GM18507 (cell line): ENCODE measurements around the gene ZPLD1.

ENCODE experiments used
- DNase-seq: peaks from one replicate; pipeline ENCODE4 v3.0.0; 2011; ENCODE audit warnings: low read depth; ENCODE audit not compliant: insufficient read length; ENCODE audit errors: extremely low spot score
- FAIRE-seq: peaks from 2 replicates; lab custom pipeline; 2011; peaks lifted over from hg19 to GRCh38; lab: Jason Lieb, UNC

Gene ZPLD1

DNA sequence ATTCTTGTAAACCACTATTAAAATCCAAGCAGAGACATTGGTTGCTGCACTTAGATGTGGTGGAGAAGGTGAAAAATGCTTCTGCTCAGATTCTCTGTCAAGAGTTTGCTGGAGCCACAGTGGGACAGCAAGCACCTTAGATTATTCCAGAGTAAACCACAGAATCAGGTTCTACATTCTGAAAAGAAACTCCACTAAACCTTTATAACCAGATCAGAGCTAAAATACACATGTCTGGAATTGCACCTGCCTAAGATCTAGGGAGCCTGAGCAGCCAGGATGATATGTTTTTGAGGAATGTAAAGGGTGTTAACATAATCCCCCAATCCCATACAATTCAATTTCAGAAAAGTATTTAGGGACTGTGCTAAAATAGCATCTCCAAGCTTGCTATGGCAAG, at the start of gene ZPLD1:
Gene ZPLD1 (plus strand): TSS at position 301 of the 400 bp plus-strand sequence. CDS start 3,473 bp downstream, outside the sequence.
- FAIRE-seq (no peak), DNase-seq (no peak)

DNA sequence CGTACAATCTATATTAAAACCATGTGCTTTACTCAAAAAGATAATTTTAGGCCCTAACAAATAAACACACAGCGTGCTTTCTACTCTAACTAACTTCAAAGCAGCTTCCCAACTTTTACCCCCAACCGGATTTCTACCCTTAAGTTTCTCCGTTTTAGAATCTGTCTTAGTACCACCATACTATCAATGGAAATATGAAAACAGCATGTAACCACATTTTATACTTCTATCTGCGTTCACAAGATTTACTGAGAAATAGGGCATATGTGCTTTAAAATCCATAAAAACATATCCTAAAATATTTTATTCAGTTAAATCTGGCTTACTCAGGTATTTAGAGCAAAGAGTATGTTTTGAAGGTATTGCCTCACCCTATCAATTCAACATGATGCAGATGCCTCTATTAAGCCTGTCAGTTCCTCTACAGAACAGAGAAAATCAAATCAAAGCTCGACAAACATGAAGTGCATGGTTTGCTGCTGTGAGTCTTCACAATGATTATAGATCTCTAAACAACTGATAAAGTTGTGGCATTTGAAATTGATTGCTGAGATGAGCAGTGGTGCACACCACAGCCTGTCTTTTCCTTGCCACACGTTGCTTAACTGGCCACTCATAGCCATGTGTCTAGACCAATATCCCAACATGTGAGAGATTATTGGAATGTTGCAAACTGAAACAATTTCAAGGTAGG, 44.5 kb upstream of the ZPLD1 start:
- DNase-seq (no peak), FAIRE-seq (no peak)

DNA sequence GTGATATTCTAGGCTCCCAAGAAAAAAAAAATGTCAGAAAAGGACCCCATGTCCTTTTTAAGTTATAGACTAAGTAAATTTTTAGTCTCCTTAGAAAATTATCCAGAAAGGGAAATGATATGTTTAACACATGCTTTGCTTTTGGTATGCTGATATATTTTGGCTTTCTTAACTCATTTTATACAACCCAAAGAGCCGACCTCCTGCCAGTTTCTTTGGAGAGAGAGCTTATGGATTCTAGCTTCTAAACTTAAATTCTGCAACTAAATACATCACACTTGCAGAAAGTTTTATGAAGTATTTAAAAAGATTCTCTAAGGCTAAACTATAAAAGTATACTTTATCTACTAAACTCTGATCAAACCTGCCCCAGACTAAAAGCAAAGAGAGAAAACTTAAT, 43.9 kb upstream of the ZPLD1 start:
- no peak for FAIRE-seq
- no peak for DNase-seq

DNA sequence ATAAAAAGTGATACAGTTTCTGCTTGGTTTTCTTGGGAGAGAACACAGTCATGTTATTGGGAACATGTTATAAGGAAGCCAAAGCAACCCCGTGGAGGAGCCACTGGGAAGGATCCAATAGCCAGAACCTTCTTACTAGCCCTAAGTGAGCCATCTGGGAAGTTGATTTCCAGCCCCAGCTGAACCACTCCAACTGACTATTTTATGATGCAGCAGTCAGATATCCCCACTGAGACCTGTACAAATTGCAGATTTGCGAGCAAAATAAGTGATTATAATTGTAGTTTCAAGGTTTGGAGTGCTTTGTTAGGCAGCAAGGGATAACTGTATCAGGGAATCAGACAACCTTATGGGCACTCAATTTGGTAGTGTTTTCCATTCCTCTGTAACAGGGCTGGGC, 43.3 kb upstream of the ZPLD1 start:
- no peak for FAIRE-seq
- DNase-seq = no peak

DNA sequence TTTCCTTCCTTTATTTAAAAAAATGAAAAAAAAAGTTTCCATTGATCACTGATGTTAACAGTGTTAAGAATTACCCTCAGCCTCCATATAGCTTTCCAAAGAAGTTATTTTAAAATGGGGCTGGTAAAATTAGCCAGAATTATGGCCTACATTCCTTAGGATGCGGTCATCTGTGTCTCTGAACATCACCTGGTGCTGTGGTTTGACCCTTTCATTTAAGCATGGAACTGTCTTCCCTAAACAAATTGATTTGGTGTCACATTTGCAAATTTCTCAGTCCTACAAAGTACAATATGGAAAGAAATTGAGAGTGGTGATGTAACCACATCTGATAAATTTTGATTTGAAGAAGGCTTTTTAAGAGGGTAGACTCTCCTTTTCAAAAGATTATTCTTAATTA, 40.3 kb upstream of the ZPLD1 start:
- no peak for FAIRE-seq
- no peak for DNase-seq

DNA sequence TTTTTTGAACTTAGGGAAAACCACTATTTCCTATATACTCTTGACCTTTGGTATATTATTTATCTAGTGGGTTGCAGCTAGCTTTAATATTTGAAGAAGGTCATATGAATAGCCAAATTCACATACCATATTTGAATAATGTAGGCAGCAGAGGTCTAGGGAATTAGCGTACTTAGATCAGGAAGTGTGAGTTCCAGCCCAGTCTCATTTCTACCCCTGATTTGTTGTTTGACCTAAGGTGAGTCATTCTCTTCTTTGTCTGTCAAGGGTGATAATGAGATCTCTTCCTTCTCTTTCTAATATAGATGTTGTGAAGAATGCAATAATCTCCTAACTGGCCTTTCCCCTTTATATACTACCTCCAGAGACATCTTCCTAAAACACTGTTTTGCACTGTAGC, 36.6 kb upstream of the ZPLD1 start:
- DNase-seq (no peak), FAIRE-seq (no peak)

DNA sequence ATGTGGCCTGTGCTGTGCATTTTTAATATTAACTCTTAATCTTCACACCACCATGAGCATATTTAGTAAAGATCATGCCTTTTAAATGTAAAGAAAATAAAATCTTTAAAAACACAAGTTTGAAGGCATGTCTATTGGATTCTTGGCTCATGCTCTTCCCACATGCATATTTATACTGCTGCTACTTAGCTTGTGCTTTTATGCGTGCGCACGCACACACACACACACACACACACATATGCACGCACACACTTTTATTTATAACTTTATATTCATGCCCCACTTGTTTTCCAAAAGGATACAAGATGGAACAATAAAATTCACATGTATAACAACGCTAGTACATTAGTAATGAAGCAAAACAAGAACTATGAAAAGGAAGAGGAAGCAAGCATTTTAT, 36.1 kb upstream of the ZPLD1 start:
- no peak for DNase-seq
- no peak for FAIRE-seq

DNA sequence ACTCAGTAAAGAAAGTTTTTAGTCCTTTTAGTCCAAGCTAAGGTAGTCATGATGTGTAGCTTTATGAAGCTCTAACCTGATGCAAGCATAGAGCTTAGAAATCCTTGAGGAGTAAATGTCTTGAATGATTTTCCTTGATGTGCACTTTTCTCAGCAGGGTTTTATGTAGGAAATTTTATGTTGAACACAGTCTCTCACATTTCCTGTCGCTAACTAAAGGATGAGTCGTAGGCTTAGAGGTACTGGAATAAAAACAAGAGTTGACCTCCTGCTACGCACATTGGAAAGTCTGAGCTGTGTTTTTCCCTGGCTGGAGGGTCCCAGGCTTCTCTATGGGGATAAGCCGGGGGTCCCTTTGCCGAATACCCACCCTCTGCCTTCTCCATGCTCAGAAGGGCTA, 34.7 kb upstream of the ZPLD1 start:
- DNase-seq (no peak), FAIRE-seq (no peak)

DNA sequence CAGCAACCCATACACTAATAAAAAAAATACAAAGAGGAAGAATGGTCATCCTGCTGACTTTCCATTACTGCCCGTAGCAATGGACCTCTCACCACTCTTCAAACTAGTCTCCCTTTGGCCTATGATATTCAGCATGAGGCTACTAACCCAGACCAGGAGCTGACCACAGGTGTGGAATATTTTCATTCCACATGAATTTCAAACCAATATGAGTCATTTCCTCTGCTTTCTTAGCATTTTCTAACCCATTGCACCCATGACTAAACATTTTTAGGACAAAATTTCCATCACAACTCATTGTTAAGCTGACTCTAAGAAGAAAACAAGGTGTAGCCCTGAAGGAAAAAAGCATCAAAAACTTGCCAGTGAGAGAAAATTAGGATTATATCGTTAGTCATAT, 34.0 kb upstream of the ZPLD1 start:
- DNase-seq = no peak
- FAIRE-seq = no peak

DNA sequence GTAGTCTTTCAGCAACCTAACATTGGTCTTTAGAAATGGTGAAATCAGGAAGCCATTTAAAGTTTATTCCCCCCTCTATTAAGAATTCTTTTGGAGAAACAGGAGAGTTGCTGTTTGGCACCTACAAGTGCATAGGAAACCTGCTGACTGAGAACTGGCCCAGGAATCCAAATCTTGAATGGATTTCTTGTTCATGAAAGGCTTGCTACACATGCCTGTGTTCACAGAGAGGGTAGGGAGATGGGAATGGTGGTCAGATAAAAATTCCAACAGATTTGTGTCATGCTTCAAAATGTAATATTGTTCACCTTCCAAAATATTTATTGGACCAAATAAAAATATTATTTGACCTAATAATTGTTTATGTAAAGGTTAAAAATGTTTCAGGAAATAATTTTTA, 24.2 kb upstream of the ZPLD1 start:
- DNase-seq = no peak
- FAIRE-seq = no peak

DNA sequence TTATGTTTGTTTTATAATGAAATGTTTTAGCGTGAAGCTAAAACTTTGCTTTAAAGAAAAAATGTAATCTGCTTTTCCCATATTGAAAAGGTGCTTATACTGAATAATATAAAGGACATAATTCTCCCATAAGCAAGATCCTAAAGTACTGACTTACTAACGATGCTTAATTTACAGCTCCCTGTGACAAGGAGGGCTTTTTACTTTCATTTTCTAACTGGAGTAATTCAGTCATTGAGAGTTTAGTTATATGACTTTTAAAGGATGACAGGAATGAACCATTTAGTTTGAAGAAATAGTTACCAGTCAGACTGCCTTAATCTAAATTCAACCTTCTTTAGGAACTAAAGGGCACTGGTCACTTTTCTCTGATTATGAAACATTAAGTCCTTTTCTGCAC, 19.3 kb upstream of the ZPLD1 start:
- DNase-seq (no peak), FAIRE-seq (no peak)

DNA sequence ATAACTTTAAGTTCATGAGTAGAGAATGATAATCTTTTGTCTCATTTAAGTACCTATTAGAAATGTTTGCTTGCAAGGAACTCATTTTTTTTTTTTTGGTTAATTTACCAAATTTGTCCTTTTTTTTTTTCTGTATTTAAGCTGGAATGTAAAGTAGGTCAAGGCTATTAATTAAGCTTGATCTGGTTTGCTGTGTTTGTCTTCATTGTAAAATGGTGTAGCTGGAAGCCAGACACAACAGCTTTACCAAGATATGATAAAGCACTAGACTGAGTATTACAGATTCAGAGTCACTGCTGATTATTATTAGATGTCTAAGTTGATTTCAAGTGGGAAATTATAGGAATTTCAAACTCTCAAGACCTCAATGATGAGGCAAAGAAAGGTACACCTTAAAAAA, 15.0 kb upstream of the ZPLD1 start:
- DNase-seq (no peak), FAIRE-seq (no peak)

DNA sequence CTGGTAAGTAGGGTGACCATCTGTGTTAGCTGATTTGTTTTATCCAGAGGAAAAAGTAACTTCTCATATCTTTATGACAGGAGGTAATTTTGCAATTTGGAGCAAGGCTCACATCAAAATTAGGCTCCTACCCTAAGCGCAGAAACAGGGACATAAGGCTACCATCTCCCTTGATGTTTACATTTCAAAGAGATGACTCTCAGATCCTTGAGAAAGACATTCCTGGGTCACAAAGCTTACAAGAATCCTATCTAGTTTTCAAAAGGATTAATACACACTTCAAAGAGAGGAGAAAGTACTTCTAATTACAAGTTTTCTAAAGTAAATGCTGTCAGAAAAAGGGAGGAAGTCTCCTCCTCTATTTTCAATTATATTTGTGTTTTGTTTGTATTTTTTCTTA, 7.0 kb downstream of the ZPLD1 start:
- DNase-seq (no peak), FAIRE-seq (no peak)

DNA sequence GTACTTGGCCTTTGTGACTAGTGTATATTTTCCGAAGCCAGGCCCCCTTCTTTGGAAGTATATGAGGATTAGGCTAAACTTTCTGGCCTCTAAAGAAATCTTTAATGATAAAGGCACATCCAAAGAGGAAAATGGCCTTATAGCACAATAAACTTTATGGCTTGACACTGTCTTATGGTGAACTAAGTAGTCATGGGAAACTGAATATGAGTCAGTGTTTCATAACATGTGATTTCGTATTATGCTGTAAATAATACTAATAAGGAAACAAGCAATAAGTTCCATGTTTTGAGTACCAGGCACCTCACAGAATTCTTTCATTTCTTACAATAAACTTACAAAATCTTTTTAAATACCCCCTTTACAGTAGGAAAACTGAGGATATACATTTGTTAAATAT, 8.2 kb downstream of the ZPLD1 start:
- FAIRE-seq = no peak
- DNase-seq = no peak

DNA sequence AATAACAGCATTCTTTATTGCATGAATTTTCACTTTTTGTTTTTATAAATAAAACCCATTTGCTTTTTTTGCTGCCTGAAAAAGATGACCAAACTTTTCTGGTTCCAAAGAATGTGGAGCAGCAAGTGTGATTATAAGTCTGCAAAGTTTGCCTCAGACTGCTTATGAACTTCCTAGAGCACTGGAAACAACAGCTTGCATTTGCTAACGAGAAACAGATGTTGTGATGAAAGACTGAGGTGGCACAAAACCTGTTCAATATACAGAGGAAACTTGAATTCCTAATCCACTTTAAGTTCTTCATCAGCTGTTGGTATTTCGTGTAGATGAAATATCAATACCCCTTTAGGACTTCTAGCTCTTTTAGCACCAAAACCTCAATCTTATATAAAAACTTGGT, 9.3 kb downstream of the ZPLD1 start:
- FAIRE-seq = no peak
- no peak for DNase-seq

DNA sequence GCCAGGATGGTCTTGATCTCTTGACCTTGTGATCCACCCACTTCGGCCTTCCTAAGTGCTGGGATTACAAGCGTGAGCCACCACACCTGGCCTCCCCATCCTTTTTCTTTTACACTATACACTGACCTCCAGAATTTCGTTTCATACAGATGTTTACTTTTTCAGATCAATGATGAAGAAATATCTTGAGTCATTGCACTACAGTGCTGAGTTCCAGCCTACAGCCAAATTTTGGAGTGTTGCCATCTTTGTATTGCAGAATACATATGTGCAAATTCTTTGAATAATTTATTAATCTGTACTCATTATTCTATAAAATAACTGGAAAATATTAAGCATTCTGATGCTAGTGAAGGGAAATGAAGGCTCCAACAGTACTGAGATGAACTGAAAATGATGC, 12.5 kb downstream of the ZPLD1 start:
- FAIRE-seq = no peak
- no peak for DNase-seq

DNA sequence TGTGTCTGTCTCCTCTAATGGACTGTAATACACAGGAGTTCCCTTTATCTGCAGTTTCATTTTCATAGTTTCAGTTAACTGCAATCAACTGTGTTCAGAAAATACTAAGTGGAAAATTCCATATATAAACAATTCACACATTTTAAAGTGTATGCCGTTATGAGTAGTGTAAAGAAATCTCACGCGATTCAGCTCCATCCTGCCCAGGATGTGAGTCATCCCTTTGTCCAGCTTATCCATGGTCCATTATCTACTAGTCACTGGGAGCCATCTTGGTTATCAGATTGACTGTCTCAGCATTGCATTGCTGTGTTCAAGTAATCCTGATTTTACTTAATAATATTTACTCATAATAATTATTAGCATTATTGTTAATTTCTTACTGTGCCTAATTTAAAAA, 14.5 kb downstream of the ZPLD1 start:
- DNase-seq = no peak
- FAIRE-seq = no peak

DNA sequence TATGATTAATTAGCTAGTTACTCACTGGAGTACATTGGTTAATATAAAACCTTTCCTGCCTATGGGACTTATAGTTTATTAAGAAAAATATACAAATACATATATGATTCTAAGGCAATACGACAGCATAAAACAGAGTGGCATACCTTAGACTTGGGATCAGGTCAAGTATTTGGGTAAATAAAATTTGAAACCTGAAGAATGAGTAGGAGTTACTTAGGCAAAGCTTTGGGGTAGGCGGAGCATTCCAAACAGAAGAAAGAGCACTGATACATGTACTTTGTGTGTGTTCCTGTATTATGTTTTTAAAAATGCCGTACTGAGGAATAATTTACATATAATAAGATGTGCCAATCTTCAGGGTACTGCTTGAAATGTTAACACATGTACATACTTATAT, 15.1 kb downstream of the ZPLD1 start:
- no peak for FAIRE-seq

DNA sequence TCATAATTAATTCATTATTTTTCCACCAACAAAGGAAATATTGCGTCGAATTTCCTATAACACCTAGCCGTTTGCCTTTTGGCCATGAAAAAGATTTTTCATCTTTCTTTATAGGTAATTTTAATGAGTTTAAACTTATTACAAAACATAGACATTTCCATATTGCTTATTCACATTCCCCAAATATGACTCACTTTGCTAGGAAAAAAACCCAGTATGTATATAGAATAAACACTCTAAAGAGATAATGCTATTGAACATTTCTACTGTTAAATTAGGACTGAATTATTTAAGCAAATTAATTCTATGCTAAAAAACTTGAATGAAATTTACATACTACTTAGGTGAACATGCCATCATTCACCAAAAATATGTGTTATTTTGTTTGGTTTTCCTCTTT, 16.2 kb downstream of the ZPLD1 start:
- FAIRE-seq (no peak), DNase-seq (no peak)

More for the DNA sequence above, 15.1 kb downstream of the ZPLD1 start:
- no peak for DNase-seq

DNA sequence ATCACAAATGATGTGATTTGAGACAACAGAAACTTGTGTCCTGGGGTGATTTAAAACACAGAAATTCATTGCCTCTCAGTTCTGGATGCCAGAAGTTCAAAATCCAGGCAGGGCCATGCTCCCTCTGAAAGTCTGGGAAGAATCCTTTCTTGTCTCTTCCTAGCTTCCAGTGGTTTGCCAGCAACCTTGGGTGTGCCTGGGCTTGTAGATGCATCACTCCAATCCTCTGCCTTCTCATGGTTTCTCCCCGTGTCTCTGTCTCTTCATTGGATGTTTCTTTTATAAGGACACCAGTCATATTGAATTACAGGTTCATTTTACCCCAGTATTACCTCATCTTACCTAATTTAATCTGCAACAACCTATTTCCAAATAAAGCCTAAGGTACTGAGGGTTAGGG, 16.7 kb downstream of the ZPLD1 start:
- FAIRE-seq (no peak), DNase-seq (no peak)

DNA sequence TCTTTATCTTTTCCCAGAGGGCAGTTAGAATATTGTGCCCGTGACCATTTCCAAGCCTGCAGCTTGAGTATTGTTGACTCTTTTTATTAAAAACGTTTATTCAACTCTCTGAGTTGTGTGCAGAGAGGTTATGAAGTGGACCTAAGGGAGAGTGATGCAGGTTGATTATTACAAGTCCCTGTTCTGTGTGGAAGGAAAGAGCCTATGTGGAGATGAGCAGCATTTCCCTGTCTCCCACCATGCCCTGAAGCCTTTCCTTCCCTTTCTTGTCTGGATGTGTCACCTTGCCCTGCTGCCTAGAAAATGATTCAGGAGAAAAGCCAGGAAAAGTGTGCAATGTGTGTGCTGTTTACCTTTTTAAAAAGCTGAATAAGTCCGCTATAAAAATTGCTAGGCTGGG, 19.4 kb downstream of the ZPLD1 start:
- DNase-seq = no peak
- FAIRE-seq = no peak

DNA sequence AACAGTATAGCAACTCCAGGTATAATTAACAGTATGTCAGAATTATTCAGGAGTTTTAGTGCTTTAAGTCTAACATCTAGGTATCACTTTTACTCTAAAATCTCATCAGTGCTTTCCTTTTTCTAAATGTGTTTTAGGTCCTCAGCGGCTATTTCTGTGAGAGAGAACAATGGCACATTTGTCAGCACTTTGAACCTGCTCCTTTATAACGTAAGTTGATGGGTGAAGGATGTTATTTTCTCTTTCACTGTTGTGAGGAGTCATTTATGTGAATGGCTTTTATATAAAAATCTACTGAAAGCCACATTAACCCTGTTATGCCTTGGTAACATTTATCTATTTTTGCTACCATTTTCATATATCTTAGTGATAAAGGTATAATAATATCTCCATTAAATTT, 22.8 kb downstream of the ZPLD1 start:
- DNase-seq (no peak), FAIRE-seq (no peak)
